Measurements from ENCODE around the gene DHDDS.

DNA sequence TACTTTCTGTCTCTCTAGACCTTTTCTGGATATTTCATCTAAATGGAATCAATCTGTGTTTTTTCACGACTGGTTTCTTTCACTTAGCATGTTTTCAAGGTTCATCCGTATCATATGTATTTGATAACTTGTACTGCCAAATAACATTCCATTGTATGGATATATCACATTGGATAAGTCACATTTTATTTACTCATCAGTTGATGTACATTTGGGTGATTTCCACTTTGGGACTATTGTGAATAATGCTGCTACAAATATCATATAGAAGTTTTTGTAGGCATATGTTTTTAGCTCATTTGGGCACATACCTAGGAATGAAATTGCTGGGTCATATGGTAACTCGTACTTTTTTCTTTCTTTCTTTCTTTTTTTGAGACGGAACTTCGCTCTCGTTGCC, 46.9 kb downstream of the DHDDS start:
- TF ChIP-seq KLF1 (tag by site-specific recombination; IDR thresholded peaks at IDR 0.05) (no peak), CTCF (tag by site-specific recombination; IDR thresholded peaks at IDR 0.05) (no peak), ZNF513 (tag by site-specific recombination; IDR thresholded peaks at IDR 0.05) (no peak), TCF7L2 (IDR thresholded peaks at IDR 0.05; ENCODE audit: borderline replicate concordance, low read depth, low read length) (no peak)

All from HEK293 (cell line).